Fibroblast of skin of left quadriceps (primary cell): ENCODE data around the gene SEMA3A.

ENCODE experiments used
- DNase-seq, 2 experiments: peaks; one replicate each; pipeline ENCODE4 v3.0.0-alpha.2; 2013; ENCODE audit warnings: low read depth in 2 of 2

Gene SEMA3A

DNA sequence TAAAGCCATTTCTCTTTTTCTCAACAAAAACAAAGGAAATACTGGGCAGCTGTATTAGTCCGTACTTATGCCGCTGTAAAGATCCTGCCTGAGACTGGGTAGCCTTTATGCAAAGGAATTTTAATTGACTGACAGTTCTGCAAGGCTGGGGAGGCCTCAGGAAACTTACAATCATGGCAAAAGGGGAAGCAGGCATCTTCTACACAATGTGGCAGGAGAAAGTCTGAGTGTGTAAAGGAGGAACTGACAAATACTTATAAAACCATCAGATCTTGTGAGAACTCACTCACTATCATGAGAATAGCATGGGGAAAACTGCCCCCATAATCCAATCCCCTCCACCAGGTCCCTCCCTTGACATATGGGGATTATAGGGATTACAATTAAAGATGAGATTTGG is 264.3 kb downstream of the SEMA3A start:
- DNase-seq, result no peak

DNA sequence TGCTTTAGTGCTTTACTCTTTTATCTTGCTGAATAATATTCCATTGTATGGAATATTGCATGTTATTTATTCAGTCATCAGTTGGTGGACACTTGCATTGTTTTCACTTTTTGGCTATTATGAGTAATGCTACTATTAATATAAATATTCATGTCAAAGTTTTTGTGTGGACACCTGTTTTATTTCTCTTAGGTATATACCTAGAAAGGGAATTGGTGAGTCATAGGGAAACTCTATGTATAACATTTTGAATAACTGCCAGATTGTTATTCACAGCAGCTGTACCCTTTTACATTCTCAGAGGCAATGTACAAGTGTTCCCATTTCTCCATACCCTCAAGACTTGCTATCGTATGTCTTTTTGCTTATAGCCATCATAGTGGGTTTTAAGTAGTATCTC is 268.7 kb downstream of the SEMA3A start:
- DNase-seq, result no peak

DNA sequence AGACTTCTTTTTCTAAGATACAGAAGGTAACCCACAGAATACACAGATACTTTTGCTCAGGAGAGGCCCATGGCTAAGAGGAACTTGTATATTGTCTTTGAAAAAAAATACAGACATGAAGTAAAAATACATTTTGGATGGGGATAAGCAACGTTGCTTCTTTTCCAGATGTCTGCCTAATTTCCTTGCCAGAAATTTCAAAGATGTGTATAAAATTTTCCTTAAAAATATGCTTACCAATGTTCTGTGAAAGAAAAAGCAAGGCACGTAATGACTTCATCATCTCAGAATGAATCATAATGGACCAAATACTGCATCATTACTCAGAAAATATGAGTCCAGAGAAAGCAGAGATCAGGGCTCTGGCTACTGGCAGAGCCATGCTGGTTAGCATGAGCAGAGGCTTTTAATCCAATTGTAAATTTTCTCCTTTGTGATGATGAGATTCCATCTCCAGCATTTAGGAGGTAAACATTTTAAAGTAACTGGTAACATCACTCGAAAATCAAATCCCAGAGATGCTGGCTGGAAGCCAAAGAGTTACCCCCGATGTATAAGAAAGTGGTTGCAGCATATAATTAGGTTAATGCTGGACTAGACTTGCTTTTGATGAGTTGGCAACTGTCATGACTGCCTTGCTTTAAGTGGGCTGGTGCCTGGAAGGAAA is 272.5 kb downstream of the SEMA3A start:
- DNase-seq, result peak; percentile 17 to 20

DNA sequence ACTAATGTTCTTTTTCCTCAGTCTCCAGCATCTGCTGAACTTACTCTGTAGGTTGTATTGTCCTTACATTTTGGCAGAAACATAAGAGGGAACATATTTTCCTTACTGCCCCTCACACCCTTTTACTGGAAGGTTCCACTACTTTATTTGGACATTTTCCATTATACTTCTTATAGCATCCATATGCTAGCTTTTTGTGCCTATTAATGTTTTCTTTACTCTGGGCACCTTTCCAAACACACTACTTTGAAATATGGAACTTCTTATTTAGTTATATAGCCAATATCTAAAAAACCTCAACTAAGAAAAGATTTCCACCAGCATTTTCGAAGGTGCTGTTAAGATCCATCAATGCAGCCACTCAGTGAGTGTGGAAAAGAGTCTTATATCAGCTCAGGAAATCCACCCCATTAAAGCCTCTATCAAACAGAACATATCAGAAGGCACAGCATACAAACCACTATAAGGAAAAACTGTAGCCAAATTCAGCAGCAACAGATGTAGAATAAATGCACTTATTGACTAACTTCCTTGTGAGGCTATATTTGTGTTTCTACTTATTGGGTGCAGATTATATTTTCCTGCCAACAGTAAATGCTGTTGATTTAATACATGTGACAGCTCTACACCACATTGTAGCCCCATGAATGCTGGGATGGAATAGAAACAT is 273.2 kb downstream of the SEMA3A start:
- DNase-seq, result no peak

DNA sequence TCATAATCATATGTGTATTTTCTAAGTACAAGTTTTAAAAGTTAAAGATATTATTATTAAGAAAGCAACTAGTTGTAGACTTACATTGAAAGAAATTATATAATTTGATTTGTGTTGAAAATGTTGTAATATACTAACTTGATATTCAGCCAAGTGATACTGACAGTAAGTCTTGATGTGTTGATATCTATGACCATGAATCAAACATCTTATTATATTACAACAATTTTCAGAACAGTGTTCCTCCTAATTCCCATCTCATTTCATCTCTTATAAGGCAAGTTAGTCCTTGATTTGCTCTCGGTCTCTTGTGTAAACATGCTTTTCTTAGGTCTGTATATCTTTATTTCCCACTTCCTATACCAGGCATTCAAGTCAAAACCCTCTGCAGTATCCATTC is 276.4 kb downstream of the SEMA3A start:
- DNase-seq, result no peak

DNA sequence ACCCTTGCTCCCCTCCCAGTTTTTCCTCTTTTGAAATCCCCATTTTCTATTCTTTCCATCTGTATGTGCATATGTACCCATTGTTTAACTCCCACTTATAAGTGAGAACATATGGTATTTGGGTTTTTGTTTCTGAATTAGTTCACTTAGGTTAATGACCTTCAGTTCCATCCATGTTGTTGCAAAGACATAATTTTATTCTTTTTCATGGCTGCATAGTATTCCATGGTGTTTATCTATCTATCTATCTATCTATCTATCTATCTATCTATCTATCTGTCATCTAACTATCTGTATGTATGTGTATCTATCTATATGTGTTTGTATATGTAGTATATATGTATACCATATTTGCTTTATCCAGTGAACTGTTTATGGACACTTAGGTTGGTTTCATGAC is 281.4 kb downstream of the SEMA3A start:
- no peak for DNase-seq

DNA sequence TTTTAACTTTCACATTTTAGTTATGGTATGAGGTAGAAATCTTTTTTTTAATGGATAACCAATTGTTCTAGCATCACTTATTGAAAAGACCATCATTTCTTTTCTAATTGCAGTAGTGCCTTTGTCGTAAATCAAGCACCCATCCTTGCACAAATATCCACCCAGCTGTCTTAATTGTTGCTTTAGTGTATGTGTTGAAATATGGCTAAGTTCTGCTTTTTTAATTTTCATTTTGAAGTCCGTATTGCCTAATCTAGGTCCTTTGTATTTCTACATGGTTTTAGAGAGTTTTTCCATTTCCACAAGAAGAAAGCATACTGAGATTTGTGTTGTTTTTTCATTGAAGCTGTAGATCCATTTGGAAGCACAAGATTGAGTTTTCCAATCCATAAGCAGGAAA is 286.1 kb downstream of the SEMA3A start:
- DNase-seq, result no peak
